GM12872 (cell line): ENCODE results near the gene MYO1H.

Experiments used
- CTCF ChIP-seq: IDR thresholded peaks from 3 replicates; pipeline ENCODE4 v1.5.1; 2011; ENCODE audit warnings: low read depth, mild to moderate bottlenecking, low read length, moderate library complexity; ENCODE audit not compliant: insufficient read depth

Gene MYO1H

GRCh38 chr12:109330282-109331230, 17.1 kb upstream of the MYO1H start:
- TF ChIP-seq CTCF: no peak

- no peak for TF ChIP-seq CTCF
These were observed 16.3 kb upstream of the MYO1H start for GRCh38 chr12:109331301-109331952.

- TF ChIP-seq CTCF: no peak
These were observed 12.8 kb upstream of the MYO1H start for GRCh38 chr12:109334887-109335286.

- no peak for TF ChIP-seq CTCF
These were observed 11.1 kb upstream of the MYO1H start for GRCh38 chr12:109336593-109336992.

- no peak for TF ChIP-seq CTCF
These were observed 4.0 kb upstream of the MYO1H start for GRCh38 chr12:109343677-109344076.

GRCh38 chr12:109345428-109345827, 2.3 kb upstream of the MYO1H start:
- TF ChIP-seq CTCF: no peak

- TF ChIP-seq CTCF: peak; percentile 41; the same call in 1 of the 3 replicates
These were observed 780 bp upstream of the MYO1H start for GRCh38 chr12:109346920-109347319.
